Activated T-cell treated with anti-CD3 and anti-CD28 coated beads, Interleukin-2, amount 50 U/mL, for 4 hours (primary cell): Measurements from ENCODE around the gene TANC2. TPM values are rescaled to one million over a fixed set of nuclear protein-coding genes. Genes with fewer than 3 reads are reported as not detected.

Source experiments
- ATAC-seq, 2 donors: fragments of 200-7000 bp; cut with Tn5 transposase; one replicate each; pipeline ENCODE4 v1.10.0; 2021
- DNase-seq: peaks from one replicate; pipeline ENCODE4 v3.0.0-alpha.2; 2020
- H3K27me3 Mint-ChIP-seq: one replicate; pipeline ENCODE4 v1.8.0; 2021; ENCODE audit warnings: low read depth, mixed read lengths
- H3K36me3 Mint-ChIP-seq: one replicate; pipeline ENCODE4 v1.8.0; 2022; ENCODE audit warnings: mixed read lengths; ENCODE audit not compliant: insufficient read depth
- H3K4me1 Mint-ChIP-seq: one replicate; pipeline ENCODE4 v1.8.0; 2021; ENCODE audit warnings: low read depth, mixed read lengths
- H3K4me3 Mint-ChIP-seq: one replicate; pipeline ENCODE4 v1.8.0; 2021; ENCODE audit warnings: mild to moderate bottlenecking, moderate library complexity, mixed read lengths
- H3K9me3 Mint-ChIP-seq: one replicate; pipeline ENCODE4 v1.8.0; 2021; ENCODE audit warnings: mixed read lengths
- total RNA-seq, 3 donors: library from RNA; stranded (reverse); gene quantifications; one replicate each; pipeline ENCODE4 v1.2.1, GENCODE V29; 2021

Gene TANC2
- total RNA-seq, 3 donors from 2014 or later = 2.3 to 4.8 (median 3.6) TPM

GRCh38 chr17:62937606-62938005, 28.4 kb upstream of the TANC2 start:
- Mint-ChIP-seq H3K9me3 (peaks cover 18% of the 10 kb centered on the region), H3K27me3 (peaks cover 38% of the 10 kb centered on the region), H3K4me3 (no peak overlapping the region), H3K4me1 (no peaks in the 10 kb centered on the region), H3K36me3 (no peaks in the 10 kb centered on the region)
- ATAC-seq = no peak
- DNase-seq = no peak

- DNase-seq = no peak
- Mint-ChIP-seq H3K9me3 (peaks cover 21% of the 10 kb centered on the region), H3K4me1 (no peaks in the 10 kb centered on the region), H3K36me3 (no peaks in the 10 kb centered on the region), H3K4me3 (no peak overlapping the region), H3K27me3 (peaks cover 26% of the 10 kb centered on the region)
- no peak for ATAC-seq
Measured at GRCh38 chr17:62941358-62941991, 24.6 kb upstream of the TANC2 start.

GRCh38 chr17:62948370-62948769, 17.7 kb upstream of the TANC2 start:
- H3K4me1 Mint-ChIP-seq = no peaks in the 10 kb centered on the region
- H3K27me3 Mint-ChIP-seq = peaks cover 17% of the 10 kb centered on the region
- DNase-seq (no peak), ATAC-seq (no peak)
- H3K4me3 Mint-ChIP-seq = no peak overlapping the region
- H3K36me3 Mint-ChIP-seq = no peaks in the 10 kb centered on the region
- H3K9me3 Mint-ChIP-seq = no peaks in the 10 kb centered on the region

GRCh38 chr17:62949036-62949435, 17.0 kb upstream of the TANC2 start:
- Mint-ChIP-seq H3K4me1 (no peaks in the 10 kb centered on the region), H3K27me3 (peaks cover 14% of the 10 kb centered on the region), H3K9me3 (no peaks in the 10 kb centered on the region), H3K36me3 (no peaks in the 10 kb centered on the region), H3K4me3 (no peak overlapping the region)
- no peak for ATAC-seq
- DNase-seq = no peak

- Mint-ChIP-seq H3K36me3 (no peaks in the 10 kb centered on the region), H3K4me3 (no peak overlapping the region), H3K4me1 (no peaks in the 10 kb centered on the region), H3K27me3 (peaks cover 12% of the 10 kb centered on the region), H3K9me3 (no peaks in the 10 kb centered on the region)
- DNase-seq (no peak), ATAC-seq (no peak)
Measured at GRCh38 chr17:62950067-62950466, 16.0 kb upstream of the TANC2 start.

GRCh38 chr17:62955841-62956352, 10.1 kb upstream of the TANC2 start:
- H3K27me3 Mint-ChIP-seq = peaks cover 13% of the 10 kb centered on the region
- H3K9me3 Mint-ChIP-seq = no peaks in the 10 kb centered on the region
- ATAC-seq (no peak), DNase-seq (no peak)
- H3K4me1 Mint-ChIP-seq = no peaks in the 10 kb centered on the region
- H3K36me3 Mint-ChIP-seq = no peaks in the 10 kb centered on the region
- no peak overlapping the region for H3K4me3 Mint-ChIP-seq

GRCh38 chr17:62963296-62963695, 2.7 kb upstream of the TANC2 start:
- Mint-ChIP-seq H3K36me3 (no peaks in the 10 kb centered on the region), H3K4me3 (no peak overlapping the region), H3K27me3 (peaks cover 8% of the 10 kb centered on the region), H3K4me1 (peaks cover 24% of the 10 kb centered on the region), H3K9me3 (no peaks in the 10 kb centered on the region)
- ATAC-seq (no peak), DNase-seq (no peak)

- peaks cover 28% of the 10 kb centered on the region for H3K4me1 Mint-ChIP-seq
- DNase-seq (no peak), ATAC-seq (no peak)
- H3K36me3 Mint-ChIP-seq = no peaks in the 10 kb centered on the region
- H3K4me3 Mint-ChIP-seq = no peak overlapping the region
- H3K27me3 Mint-ChIP-seq = peaks cover 6% of the 10 kb centered on the region
- no peaks in the 10 kb centered on the region for H3K9me3 Mint-ChIP-seq
Measured at GRCh38 chr17:62964506-62964905, 1.5 kb upstream of the TANC2 start.

- ATAC-seq = peak in 1 of 2 donors; percentile 59
- Mint-ChIP-seq H3K9me3 (no peaks in the 10 kb centered on the region), H3K27me3 (peaks cover 6% of the 10 kb centered on the region), H3K36me3 (no peaks in the 10 kb centered on the region), H3K4me3 (peak overlapping the region; percentile 92), H3K4me1 (peaks cover 28% of the 10 kb centered on the region)
- DNase-seq = peak; percentile 20
Measured at GRCh38 chr17:62965174-62965685, 805 bp upstream of the TANC2 start.

GRCh38 chr17:62966426-62967204, 580 bp downstream of the TANC2 start:
- DNase-seq = peak; percentile 65
- Mint-ChIP-seq H3K27me3 (peaks cover 6% of the 10 kb centered on the region), H3K9me3 (no peaks in the 10 kb centered on the region)

GRCh38 chr17:62967205-62967529, 1.1 kb downstream of the TANC2 start:
- peaks cover 28% of the 10 kb centered on the region for H3K4me1 Mint-ChIP-seq
- no peak for ATAC-seq
- no peaks in the 10 kb centered on the region for H3K9me3 Mint-ChIP-seq
- H3K36me3 Mint-ChIP-seq = no peaks in the 10 kb centered on the region
- no peak for DNase-seq
- peaks cover 6% of the 10 kb centered on the region for H3K27me3 Mint-ChIP-seq
- H3K4me3 Mint-ChIP-seq = peak overlapping the region; percentile 79

More at GRCh38 chr17:62966426-62967204, 580 bp downstream of the TANC2 start:
- Mint-ChIP-seq H3K4me1 (peaks cover 28% of the 10 kb centered on the region), H3K36me3 (no peaks in the 10 kb centered on the region), H3K4me3 (peak overlapping the region; percentile 79)
- peak; percentile 58 to 67 for ATAC-seq

GRCh38 chr17:62968445-62968923, 2.4 kb downstream of the TANC2 start:
- Mint-ChIP-seq H3K27me3 (no peaks in the 10 kb centered on the region), H3K9me3 (no peaks in the 10 kb centered on the region), H3K4me1 (peaks cover 26% of the 10 kb centered on the region), H3K36me3 (no peaks in the 10 kb centered on the region), H3K4me3 (no peak overlapping the region)
- peak; percentile 38 to 45 for ATAC-seq
- peak; percentile 34 for DNase-seq

- Mint-ChIP-seq H3K36me3 (no peaks in the 10 kb centered on the region), H3K4me3 (no peak overlapping the region), H3K9me3 (no peaks in the 10 kb centered on the region), H3K27me3 (no peaks in the 10 kb centered on the region), H3K4me1 (peaks cover 19% of the 10 kb centered on the region)
- no peak for DNase-seq
- ATAC-seq = no peak
Measured at GRCh38 chr17:62970610-62971009, 4.6 kb downstream of the TANC2 start.

GRCh38 chr17:62971853-62972252, 5.8 kb downstream of the TANC2 start:
- no peaks in the 10 kb centered on the region for H3K9me3 Mint-ChIP-seq
- no peak for DNase-seq
- no peaks in the 10 kb centered on the region for H3K36me3 Mint-ChIP-seq
- no peak overlapping the region for H3K4me3 Mint-ChIP-seq
- no peak for ATAC-seq
- peaks cover 14% of the 10 kb centered on the region for H3K4me1 Mint-ChIP-seq
- no peaks in the 10 kb centered on the region for H3K27me3 Mint-ChIP-seq

- H3K36me3 Mint-ChIP-seq = peaks cover 2% of the 10 kb centered on the region
- ATAC-seq (no peak), DNase-seq (no peak)
- H3K9me3 Mint-ChIP-seq = no peaks in the 10 kb centered on the region
- H3K4me1 Mint-ChIP-seq = no peaks in the 10 kb centered on the region
- no peaks in the 10 kb centered on the region for H3K27me3 Mint-ChIP-seq
- no peak overlapping the region for H3K4me3 Mint-ChIP-seq
Measured at GRCh38 chr17:62974788-62975187, 8.8 kb downstream of the TANC2 start.
